HL-60/S4 (cell line): ENCODE results near the gene A3GALT2.
"Not testable (repeated sequence)": the region's sequence is repeated elsewhere in the genome, so short reads cannot be mapped to it uniquely, and the experiment has no call there.

Source experiments
- in situ Hi-C: fragments of 300-500 bp; cut with MboI; formaldehyde crosslinking; loops from 2 replicates; pipeline ENCODE4 v1.14.3; 2022; ENCODE audit warnings: low sequenced_read_pairs

A3GALT2 gene

DNA sequence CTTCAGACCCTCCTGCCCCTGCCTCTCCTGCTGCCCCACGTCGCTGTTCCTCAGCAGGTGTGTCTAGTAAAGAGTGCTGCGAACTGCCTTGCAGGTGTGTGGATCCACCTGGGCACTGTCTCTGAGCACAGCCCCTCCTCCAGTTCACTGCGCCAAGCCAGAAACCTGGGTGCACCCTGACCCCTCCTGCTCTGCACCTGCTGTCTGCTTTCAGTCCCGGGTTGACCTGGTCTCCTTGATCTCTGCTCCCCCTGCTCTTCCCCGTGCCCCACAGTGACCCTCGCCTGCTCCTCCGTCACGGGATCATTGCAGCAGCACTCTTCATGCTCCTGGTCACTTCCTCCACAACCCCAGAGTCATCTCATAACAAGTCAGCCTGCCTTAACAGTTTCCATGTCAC lies 6.5 kb downstream of the A3GALT2 start:
- in situ Hi-C loops = no loop called here

DNA sequence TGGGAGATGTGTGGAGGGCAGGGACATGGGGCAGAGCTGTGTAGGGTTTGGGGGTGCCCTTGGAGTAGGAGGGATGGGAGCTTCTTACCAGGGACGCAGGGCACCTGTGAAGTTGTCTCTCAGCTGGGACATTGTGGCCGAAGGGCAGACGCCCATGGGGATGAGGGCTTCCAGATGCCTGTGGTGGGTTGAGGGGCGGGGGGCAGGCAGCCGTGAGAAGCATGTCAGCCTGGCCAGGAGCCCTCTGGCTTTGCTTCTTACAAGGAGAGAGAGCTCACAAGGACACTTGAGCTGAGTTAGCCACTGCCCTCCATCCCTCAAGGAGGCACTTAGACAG lies 8.5 kb downstream of the A3GALT2 start:
- in situ Hi-C loops = no loop called here

DNA sequence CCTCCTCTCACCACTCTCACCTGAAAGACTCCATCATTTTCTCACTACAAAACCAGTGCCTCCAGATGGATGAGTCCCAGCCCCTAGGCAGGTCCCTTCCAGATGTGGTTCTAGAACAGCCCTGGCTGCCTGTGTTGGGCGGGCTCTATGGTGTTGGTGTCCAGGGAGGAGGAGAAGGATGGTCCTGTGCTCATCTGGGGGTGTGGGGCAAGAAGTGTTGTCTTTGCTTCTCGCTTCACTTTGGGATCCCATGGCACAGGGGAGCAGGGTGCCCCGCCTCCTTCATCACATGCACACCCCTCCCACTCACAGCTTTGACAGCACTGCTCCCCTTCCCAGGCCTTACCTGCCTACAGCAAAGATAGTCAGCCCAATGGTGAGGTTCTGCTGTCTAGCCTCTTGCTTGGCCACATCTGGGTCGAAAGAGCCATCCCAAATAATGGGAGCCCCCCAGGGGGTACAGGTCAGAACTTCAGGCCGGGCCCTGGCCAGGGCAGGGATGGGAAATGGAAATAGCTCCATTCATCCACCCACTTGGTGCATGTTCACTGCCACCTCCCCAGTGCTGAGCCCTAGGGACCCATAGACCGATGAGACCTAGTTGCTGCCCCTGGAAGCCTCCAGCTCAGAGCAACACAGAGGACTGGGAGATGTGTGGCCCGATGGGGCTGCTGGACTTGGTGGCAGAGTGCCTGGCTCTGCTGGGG lies 9.0 kb downstream of the A3GALT2 start:
- in situ Hi-C loops = no loop called here

DNA sequence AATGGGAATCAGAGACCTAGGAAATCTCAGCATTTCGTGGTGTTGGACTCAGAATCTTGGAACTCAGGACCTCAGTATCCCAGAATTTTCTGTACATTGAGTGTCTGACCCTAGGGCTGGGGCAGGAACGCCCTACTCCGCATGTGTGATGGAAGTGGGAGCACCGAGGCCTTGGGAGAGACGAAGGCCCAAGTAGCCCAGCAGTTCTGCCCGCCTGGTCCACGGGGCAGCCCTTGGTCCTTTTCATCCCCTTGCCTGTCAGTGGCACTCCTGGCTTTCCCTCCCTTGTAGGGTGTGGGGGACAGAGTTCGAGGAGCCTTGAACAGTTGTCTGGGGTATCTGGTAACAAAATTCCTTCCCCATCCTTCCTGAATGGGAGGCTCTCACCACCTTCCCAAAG lies 10.2 kb downstream of the A3GALT2 start:
- in situ Hi-C loops = no loop called here

DNA sequence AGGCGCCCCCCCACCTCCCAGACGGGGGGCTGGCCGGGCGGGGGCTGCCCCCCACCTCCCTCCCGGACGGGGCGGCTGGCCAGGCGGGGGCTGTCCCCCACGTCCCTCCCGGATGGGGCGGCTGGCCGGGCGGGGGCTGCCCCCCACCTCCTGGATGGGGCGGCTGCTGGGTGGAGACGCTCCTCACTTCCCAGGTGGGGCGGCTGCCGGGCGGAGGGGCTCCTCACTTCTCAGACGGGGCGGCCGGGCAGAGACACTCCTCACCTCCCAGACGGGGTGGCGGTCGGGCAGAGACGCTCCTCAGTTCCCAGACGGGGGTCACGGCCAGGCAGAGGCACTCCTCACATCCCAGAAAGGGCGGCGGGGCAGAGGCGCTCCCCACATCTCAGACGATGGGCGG lies 11.5 kb downstream of the A3GALT2 start:
- in situ Hi-C loops = not testable (repeated sequence)

DNA sequence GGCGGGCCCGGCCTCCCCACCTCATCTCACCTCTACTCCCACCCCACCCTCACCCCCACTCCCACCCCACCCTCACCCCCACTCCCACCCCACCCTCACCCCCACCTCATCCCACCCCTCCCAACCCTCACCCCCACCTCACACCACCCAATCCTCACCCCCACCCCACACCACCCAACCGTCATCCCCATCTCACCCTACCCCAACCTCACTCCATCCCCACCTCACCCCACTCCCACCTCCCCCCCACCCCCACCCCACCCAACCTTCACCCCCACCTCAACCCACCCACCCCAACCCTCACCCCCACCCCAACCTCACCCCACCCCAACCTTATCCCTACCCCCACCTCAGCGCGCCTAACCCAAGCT lies 13.4 kb downstream of the A3GALT2 start:
- in situ Hi-C loops = no loop called here

DNA sequence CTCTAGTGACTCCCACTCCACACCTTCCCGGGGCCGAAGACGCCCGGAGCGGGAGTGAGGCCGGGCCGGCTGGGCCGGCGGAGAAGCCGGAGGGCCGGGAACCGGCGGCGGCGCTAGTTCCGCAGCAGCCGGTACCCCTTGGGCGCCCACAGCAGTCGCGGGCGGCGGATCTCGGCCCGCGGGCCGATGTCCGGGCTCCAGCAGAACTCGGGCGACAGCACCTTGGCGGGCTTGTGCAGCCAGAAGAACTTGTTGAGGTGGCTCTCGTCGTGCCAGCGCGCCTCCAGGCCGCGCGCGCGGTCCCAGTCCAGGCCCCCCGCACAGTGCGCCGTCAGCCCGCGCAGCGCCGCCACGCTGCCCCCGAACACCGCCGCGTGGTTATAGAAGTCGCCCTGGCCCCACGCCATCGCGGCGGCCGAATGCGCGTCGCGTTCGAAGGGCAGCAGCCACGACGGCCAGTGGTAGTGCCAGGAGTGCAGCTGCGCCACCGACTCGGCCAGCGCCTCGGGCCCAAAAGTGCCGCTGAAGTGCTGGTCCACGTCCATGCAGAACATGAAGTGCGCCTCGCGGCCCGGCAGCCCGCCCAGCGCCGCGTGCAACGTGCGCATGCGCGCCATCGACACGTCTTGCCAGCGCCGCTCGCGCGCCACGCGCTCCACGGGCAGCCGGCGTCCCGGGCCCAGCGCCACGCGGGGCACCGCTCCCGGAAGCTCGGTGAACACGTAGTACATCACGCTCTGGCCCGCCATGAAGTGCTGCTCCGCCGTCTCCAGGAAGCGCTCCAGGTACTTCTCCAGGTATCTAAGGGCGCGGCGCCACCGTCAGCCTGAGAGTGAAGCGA lies 14.0 kb downstream of the A3GALT2 start:
- in situ Hi-C loops = no loop called here

DNA sequence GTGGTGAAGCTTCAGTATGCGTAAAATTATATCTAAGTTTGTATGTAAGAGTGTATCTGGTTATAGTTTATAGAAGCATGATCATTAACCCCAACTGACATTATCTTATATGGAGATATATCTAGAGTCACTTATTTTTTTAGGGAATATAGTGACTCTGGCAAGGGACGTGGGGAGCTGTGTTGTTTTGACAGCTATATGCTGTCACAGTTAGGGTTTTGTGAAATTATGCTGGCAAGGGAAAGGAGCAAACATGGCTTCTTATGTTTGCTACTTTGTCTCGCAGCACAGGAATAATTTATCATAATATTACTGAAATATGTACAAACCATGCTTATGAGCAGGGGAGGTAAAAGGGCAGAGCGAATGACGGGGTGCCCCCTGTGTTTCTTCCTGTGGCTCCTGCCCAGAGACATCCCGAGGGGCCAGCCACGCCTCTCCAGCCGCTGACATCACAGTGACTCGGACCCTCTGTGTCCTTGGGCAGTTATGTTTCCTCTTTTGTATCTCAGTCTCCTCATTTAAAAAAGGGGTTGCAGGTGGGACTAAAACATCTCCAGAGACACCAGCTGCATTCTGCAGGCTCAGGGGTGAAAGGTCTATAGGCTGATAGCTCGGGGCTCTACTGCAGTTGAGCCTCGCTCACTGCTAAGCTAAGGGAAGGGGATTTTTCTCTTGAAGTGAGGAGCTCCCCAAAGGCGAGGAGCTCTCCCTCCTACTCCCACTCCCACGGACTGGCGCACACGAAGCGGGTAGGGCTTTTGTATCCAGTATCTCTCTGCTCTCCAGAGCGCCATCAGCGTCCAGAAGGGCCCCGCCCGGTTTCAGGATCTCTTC lies 14.9 kb downstream of the A3GALT2 start:
- in situ Hi-C loops = no loop called here

DNA sequence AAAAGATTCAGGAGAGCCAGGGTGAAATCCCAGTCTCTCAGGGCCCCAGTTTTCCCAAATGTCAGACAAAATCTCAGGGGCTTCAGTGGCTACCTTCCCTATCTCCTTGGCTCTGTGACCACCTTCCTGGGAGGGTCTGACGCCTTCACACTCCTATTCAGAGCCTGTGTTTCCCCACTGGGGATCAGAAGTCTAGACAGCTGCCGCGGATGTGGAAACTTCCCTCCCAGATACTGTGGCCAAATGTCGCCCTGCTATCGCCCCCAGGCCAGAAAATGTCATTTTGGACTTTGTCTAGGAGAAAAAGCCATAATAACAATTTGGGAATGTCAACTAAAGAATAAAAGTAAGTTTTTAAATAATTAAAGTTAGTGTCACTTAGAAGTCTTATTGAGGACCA lies 15.9 kb downstream of the A3GALT2 start:
- in situ Hi-C loops = no loop called here

DNA sequence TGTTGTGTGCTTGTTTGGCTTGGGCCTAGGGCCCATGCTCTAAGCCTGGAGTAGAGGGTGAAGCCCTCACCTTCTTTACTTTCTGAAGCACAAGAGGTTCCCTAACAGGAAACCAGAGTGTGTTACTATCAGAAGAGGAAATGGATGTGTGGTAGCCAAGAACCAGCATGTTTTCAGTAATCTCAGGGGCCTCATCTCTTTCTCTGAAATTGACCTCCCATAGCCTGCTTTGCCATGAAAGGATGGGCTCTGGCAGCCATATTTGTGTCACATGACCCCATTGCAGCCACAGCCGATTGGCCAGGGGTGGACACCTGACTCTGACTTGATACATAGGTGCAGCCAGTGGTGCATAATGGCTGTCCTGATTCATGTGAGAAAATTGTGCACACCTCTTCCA lies 18.6 kb downstream of the A3GALT2 start:
- in situ Hi-C loops = no loop called here

DNA sequence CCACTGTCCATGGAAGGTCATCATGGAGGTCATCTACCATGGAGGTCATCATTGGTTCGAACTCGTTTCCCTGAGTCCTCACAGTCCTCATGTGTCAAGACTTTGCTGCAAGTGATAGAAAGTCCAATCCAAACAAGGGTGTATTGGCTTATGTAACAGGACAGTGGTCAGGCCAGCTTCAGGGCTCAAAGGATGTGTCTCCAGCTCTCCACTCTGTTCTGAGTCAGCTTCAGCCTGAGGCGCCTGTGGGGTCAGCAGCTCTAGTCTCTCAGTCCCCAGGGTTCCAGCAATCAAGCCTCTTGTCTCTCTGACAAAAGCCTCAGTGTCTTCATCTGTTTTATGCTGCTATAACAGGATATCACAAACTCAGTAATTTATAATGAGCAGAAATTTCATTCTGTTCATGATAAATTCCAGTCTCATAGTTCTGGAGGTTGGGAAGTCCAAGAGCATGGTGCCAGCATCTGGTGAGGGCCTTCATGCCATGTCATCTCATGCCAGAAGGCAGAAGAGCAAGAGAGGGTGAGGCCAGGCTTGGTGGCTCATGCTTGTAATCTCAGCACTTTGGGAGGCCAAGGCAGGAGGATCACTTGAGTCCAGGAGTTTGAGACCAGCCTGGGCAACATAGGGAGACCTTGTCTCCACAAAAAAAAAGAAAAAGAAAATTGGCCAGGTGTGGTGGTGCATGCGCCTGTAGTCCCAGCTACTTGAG lies 19.5 kb downstream of the A3GALT2 start:
- in situ Hi-C loops = no loop called here

DNA sequence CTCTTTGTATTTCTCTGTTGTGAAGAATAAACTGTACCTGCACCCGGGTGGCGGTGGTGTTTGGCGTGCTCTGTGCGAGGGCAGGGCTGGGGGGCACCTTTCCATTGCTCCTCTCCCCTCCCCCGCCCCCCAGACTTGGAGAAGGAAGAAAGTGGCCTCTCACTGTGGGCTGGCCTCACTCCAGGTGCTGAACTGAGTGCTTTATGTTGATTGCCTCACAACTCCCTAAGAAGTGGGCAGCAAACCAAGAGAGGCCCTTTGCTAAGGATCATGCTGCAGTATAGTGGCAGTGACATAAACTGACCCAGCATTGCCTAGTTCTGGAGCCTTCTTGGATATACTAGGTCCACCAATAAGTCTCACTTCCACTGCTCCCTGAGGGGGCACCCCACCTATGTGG lies 20.2 kb downstream of the A3GALT2 start:
- in situ Hi-C loops = no loop called here

DNA sequence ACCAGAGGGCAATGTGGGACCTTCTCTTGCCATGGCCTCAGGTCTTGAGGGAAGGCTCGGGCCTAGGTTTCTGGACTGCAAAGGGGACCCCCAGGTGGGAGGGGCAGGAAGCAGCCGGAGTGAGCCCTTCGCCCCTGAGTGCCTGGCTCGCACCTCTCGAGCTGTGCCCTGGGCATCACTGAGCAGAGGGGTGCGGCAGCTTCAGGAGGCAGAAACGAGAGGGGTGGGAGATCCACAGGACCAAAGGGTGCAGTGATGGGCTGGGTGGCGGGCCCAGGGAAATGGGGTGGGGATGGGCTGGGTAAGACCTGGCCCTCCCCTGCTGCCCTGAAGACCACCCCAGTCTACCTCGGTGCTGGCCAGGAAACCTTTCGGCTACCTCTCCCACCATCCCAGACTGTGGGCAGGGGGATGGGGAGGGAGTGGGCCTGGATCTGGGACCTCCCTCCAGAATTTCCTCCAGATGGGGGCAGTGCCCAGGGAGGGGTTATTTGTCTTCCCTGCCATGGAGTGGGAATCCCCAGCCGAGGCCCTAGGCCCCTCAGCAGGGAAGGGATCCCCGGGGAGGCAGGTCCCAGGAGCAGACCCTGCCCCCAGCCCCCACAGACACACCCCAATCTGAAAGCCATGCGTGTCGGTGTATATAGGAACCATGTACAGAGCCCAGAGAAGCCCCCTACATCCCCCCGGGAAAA lies 21.3 kb downstream of the A3GALT2 start:
- in situ Hi-C loops = loop anchor here (25.0 kb wide), 1 partner anchor 313 kb away; no protein-coding TSS in a partner anchor

DNA sequence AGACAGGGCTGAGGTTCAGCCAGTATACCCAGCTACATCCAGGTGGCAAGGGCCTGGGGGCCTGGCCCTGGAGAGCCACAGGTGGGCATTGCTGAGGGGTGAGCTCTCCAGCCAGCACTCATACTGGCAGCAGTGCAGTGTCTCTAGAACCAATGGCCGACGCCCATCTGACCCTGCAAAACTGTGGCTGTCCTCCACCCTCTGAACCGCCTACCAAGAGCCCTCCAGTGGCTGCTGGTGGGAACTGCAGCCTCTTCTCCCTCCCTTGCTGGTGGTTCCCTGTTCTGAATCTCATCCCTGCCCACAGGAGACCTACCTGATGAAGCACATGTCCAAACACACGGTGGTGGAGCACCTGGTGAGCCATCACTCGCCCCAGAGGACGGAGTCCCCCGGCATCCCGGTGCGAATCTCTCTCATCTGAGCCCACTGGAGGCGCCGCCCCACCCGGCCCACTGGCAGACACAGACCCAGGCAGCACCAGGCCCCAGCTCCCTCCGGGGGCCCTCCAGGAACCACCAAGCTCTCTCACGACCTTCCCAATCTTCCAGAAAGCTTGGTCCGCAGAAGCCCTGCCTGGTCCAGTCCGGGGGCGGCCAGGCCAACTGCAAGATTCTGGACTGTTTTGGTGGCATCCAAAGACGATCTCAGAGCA lies 22.1 kb downstream of the A3GALT2 start:
- in situ Hi-C loops = loop anchor here (25.0 kb wide), 1 partner anchor 314 kb away; no protein-coding TSS in a partner anchor

DNA sequence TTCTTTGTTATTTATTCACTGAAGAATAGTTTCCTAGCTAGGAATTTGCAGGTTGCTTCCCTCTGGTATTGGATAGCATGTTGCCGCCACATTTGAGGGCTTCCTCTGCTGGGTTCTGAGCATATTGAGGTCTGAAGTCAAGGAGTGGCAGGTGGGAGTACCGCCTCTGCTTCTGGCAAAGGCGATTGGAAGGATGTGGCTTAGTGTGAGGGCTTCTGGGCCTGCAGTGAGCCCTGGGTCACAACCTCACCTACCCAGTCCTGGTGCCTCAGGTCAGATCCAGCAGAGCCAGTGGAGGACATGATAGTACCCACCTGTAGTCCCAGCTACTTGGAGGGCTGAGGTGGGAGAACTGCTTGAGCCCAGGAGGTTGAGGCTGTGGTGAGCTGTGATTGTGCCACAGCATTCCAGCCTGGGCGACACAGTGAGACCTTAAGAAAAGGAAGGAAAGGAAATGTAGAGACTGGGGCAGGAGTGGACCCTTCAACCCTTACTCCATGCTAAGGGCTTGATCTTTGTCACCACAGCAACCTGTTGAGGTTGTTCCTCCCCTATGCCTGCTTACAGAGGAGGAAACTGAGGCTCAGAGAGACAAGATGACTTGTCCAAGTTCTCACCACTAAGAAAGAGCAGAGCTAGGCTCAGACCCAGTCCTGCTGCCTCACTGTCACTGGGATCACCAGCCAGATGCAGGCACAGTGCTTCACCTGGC lies 22.8 kb downstream of the A3GALT2 start:
- in situ Hi-C loops = loop anchor here (25.0 kb wide), 1 partner anchor 314 kb away; no protein-coding TSS in a partner anchor

DNA sequence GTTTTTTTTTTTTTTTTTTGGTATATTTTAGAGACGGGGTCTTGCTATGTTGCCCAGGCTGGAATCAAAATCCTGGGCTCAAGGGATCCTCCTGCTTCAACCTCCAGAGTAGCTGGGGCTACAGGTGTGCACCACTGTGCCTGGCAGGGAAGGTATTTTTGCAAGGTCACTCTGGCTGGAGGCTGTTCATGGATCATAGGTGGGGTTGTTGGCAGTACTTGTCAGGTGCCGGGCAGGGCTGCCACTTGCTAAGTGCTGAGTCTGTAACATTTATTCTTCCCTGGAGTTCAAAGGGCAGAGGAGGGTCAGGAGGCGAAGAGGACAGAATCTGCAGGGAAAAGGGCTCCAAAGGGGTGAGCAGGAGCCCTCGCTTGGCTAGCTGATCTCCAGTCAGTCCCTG lies 24.1 kb downstream of the A3GALT2 start:
- in situ Hi-C loops = loop anchor here (25.0 kb wide), 1 partner anchor 315 kb away; no protein-coding TSS in a partner anchor

DNA sequence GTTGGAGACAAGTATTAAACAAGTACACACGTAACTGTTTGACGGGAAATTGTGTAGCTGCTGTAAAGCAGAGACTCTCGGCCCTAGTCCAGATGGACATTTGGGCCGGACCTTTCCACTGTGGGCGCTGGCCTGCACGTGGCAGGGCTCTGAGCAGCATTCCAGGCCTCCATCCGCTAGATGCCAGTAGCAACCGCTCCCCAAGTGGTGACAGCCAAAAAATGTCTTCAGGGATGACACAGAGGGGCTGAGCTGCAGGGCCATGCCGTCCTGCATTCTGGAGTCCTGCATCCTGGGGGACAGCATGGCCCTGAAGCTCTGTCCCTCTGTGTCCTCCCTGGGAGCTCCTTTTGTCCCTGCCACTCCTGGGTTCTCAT lies 24.8 kb downstream of the A3GALT2 start:
- in situ Hi-C loops = loop anchor here (25.0 kb wide), 1 partner anchor 316 kb away; no protein-coding TSS in a partner anchor

DNA sequence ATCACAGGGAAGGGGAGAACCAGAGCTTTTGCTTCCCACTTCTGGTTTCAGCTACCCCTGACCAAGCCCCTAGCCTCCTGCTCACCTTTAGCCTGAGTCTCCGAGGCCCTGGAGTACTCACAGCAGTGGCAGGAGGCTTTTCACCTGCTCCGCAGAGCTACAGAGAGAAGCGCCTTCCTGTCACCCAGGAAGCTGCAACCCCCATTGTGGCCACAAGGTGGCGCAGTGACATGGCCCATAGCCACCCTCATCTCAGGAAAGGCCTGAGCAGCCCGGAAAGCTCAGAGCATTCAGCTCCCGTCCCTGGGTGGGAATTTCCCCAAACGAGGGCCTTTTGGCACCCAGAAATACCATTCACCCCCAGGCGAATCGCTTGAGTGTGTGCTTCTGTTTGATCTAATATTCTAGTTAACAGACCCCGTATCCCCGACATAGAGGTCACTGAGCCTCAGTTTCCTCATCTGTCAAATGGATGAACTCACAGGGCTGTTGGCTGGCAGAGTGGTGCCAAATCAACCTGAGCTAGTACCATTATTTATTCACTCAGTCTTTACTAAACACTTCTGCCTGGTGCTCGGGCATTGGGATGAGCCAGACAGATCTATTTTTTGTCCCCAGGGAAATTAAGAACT lies 25.3 kb downstream of the A3GALT2 start:
- in situ Hi-C loops = loop anchor here (25.0 kb wide), 1 partner anchor 317 kb away; no protein-coding TSS in a partner anchor
